DOHH2 (cell line): ENCODE data around the gene TULP1.

ENCODE experiments used
- CTCF ChIP-seq: fragments of 200-600 bp; sonication (generic); IDR thresholded peaks from one replicate; pipeline ENCODE4 v1.5.1; 2014; ENCODE audit warnings: antibody characterized with exemption, mild to moderate bottlenecking, low read depth, low read length; ENCODE audit not compliant: poor library complexity, severe bottlenecking
- EZH2phosphoT487 ChIP-seq: fragments of 200-600 bp; sonication (generic); IDR thresholded peaks from 2 replicates; pipeline ENCODE4 v1.6.1; 2017; ENCODE audit warnings: borderline replicate concordance, mild to moderate bottlenecking, antibody characterized with exemption, low read length, moderate library complexity, mixed read lengths

GRCh38 chr6:35470663-35471120 lies 42.0 kb downstream of the TULP1 start:
- no peak for TF ChIP-seq CTCF
- no peak for TF ChIP-seq EZH2phosphoT487
